Medulla oblongata (tissue), 1 donor: ENCODE measurements around the gene MCOLN1.

Experiments used
- DNase-seq: peaks from one replicate; pipeline ENCODE4 v3.0.0-alpha.2; 2015; ENCODE audit errors: extremely low spot score

The MCOLN1 gene

GRCh38 chr19:7522072-7522922 is at the start of gene MCOLN1:
Gene MCOLN1 (plus strand): TSS chr19:7522624. CDS start chr19:7522751, 127 bp downstream.
- DNase-seq = peak; percentile 98

- no peak for DNase-seq
Measured at GRCh38 chr19:7475665-7476064, 46.8 kb upstream of the MCOLN1 start.

- DNase-seq = no peak
Measured at GRCh38 chr19:7476241-7476640, 46.2 kb upstream of the MCOLN1 start.

GRCh38 chr19:7476777-7477494 is 45.5 kb upstream of the MCOLN1 start:
- no peak for DNase-seq

- no peak for DNase-seq
Measured at GRCh38 chr19:7477758-7478157, 44.7 kb upstream of the MCOLN1 start.

- DNase-seq = no peak
Measured at GRCh38 chr19:7478173-7478842, 44.1 kb upstream of the MCOLN1 start.

GRCh38 chr19:7478843-7479227 is 43.6 kb upstream of the MCOLN1 start:
- DNase-seq = no peak

GRCh38 chr19:7480222-7480969 is 42.0 kb upstream of the MCOLN1 start:
- DNase-seq = peak; percentile 38

GRCh38 chr19:7480970-7481255 is 41.5 kb upstream of the MCOLN1 start:
- peak; percentile 34 for DNase-seq

- DNase-seq = no peak
Measured at GRCh38 chr19:7482584-7483439, 39.6 kb upstream of the MCOLN1 start.

- no peak for DNase-seq
Measured at GRCh38 chr19:7483720-7484201, 38.7 kb upstream of the MCOLN1 start.

GRCh38 chr19:7486923-7487322 is 35.5 kb upstream of the MCOLN1 start:
- no peak for DNase-seq

GRCh38 chr19:7488736-7489353 is 33.6 kb upstream of the MCOLN1 start, which contains the start of gene PEX11G:
Gene PEX11G (minus strand): TSS chr19:7489035. CDS start chr19:7489010, 25 bp downstream.
- DNase-seq = peak; percentile 93

GRCh38 chr19:7489609-7490044 is 32.8 kb upstream of the MCOLN1 start:
- no peak for DNase-seq

- DNase-seq = no peak
Measured at GRCh38 chr19:7492142-7492541, 30.3 kb upstream of the MCOLN1 start.

- DNase-seq = no peak
Measured at GRCh38 chr19:7492558-7492957, 29.9 kb upstream of the MCOLN1 start.

GRCh38 chr19:7494416-7495098 is 27.9 kb upstream of the MCOLN1 start:
- peak; percentile 95 for DNase-seq

- DNase-seq = no peak
Measured at GRCh38 chr19:7497292-7497691, 25.1 kb upstream of the MCOLN1 start.

GRCh38 chr19:7500811-7501450 is 21.5 kb upstream of the MCOLN1 start:
- peak; percentile 63 for DNase-seq
